ENCODE measurements around the gene CDKN2B.

Gene CDKN2B

DNA sequence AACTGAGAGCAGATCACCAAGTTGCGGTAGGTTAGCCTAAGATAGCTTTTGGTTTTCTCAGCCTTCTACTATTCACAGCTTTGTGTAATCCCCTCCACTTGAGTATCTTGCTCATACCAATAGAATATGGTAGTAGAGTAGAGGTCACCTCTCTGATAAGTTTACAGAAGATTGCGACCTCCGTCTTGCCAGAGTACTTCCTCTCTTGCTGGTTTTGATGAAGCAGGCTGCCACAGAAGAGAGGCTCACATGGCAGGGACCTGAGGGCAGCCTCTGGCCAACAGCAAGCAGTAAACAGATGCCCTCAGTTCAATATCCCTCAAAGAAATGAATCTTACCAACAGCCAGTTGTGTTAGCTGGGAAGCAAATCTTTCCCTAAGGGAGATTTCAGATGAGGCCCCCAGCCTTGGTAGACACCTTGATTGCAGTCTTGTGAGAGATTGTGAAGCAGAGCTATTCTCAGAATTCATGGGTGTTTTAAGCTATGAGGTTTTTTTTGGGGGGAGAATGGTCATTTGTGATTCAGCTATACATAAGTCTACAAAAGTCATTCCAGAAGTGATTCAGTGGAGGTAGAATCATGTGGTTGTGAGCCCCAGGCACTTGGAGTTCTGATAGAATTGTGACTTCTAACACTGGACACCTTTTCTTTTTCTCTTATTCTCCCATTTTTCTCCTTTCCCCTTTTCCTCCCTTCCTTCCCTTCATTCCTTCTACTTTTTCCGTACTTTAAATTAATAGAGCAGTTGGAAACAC lies 22.7 kb upstream of the CDKN2B start:
- TF ChIP-seq, protein P1, sequence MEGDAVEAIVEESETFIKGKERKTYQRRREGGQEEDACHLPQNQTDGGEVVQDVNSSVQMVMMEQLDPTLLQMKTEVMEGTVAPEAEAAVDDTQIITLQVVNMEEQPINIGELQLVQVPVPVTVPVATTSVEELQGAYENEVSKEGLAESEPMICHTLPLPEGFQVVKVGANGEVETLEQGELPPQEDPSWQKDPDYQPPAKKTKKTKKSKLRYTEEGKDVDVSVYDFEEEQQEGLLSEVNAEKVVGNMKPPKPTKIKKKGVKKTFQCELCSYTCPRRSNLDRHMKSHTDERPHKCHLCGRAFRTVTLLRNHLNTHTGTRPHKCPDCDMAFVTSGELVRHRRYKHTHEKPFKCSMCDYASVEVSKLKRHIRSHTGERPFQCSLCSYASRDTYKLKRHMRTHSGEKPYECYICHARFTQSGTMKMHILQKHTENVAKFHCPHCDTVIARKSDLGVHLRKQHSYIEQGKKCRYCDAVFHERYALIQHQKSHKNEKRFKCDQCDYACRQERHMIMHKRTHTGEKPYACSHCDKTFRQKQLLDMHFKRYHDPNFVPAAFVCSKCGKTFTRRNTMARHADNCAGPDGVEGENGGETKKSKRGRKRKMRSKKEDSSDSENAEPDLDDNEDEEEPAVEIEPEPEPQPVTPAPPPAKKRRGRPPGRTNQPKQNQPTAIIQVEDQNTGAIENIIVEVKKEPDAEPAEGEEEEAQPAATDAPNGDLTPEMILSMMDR (IDR thresholded peaks at IDR 0.05): no peak

DNA sequence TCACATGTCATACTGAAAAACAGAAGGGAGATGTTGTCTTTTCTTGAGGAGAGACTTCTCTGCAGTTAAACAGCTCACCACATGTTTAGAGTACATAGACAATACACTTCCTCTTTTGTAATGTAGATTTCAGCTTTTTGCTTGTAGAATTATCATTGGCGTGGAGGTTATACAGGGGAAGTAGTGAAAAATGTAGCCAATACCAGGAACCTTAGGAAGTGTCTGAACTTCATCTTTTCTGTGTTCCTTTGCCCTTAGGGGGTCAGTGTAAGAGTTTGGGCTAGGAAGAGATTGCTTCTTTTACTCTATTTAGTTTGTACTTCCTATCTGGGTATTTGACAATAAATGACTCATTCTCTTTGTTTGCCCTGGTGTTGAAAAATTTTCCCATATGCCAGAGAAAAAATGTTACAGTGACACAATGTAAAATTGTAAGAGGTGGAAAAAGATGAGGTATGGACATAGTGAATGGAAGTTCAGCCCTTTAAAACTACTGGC lies 21.0 kb upstream of the CDKN2B start:
- TF ChIP-seq, protein P1 (IDR thresholded peaks at IDR 0.05): no peak

DNA sequence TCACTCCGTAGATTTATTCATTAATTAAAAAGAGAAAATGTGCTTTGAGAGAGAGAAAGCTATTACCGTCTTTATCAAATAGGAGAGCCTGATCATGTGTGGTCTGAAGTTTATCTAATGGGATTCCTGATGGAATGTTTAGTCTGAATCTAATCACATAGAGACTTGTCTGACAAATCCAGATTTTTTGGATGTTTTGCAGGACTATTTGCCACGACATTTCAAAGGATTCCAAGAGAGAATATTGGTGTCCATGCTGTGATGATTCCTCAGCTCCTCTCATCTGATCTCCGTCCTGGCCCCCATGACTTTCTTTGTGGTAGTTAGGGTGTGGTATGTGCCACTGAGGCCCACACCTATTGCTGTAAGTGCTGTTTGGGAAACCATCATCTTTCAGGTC lies 20.1 kb upstream of the CDKN2B start:
- TF ChIP-seq, protein P1 (IDR thresholded peaks at IDR 0.05): no peak

DNA sequence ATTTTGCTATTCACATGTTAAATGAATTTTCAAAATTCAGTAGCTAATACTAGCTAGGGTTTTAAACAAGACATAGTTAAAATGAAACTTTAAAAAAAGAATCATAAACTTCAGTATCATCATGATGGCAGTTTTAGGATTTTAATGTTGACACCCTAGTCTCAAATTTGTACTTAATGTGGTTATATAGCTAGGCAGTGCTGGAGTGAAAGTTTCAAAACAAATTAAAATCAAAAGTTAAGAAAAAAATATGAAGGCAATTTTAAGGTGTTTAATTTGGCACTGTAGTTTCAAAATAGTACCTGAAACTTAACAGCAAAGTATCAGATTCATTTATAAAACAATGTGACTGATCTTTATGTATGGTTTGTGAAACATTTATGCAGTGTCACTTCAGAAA lies 19.3 kb upstream of the CDKN2B start:
- TF ChIP-seq, protein P1 (IDR thresholded peaks at IDR 0.05): no peak

DNA sequence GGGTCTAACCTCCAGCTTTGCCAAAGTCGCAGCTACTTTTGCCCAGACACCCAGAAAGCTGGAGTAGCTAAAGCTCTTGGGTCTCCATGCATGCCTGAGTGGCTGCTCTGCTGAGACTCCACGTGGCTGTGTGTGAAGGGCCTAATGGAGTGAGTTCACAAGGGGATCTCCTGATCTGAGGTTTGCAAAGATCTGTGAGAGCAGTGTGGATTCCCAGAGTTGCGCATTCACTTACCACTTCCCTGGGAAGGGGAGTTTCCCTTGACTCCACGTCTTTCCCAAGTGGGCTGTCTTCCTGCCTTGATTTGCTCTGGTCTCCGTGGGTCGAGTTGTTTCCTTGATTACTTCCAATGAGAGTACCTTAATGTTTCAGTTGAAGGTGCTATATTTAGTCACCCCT lies 17.6 kb upstream of the CDKN2B start:
- TF ChIP-seq, protein P1 (IDR thresholded peaks at IDR 0.05): no peak

DNA sequence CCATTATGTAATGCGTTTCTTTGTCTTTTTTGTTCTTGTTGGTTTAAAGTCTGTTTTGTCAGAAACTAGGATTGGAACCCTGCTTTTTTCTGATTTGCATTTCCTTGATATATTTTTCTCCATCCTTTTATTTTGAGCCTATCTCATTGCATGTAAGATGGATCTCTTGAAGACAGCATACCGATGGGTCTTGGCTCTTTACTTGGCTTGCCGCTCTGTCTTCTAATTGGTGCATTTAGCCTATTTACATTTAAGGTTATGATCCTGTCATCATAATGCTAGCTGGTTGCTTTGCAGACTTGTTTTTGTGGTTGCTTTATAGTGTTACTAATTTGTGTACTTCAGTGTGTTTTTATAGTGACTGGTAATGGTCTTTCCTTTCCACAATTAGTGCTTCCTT lies 13.3 kb upstream of the CDKN2B start:
- TF ChIP-seq, protein P1 (IDR thresholded peaks at IDR 0.05): no peak

DNA sequence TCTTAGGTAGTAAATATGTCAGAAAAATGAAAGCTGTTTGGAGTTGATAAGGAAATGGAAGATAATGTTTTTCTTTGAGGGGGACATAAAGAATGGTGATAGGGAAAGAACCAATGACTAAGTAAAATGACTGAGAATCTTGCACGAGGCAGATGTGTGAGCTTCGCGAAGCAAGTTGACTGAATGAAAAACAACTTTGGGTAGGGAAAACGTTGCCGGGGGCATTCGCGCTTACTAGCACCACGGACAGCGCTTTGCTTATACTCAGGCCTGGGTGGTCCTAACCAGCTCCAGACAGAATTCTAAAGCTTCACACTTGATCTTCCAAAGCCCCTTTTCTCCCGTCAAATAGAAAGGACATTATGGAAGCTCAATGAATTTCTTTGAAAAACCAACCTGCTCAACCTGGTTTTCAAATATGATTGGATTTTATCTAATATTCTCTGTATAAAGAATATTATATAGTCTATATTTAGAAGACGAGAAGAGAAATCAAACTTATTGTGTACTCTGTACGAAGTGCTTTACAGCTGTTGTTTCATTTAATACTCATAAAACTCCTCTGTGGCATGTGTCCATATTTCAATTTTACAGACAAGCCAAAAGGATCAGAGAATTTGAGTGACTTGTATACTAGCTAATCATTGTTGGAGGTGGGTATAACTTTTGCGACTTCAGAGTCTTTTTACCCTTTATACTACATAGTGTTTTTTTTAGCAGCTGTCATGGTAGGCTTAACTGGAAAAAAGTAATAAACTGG lies 1.9 kb upstream of the CDKN2B start:
- TF ChIP-seq, protein P1 (IDR thresholded peaks at IDR 0.05): no peak

Data from LNCAP (cell line).